ELF-1 (cell line): Measurements from ENCODE around the gene SCNN1A.

Experiments used
- DNase-seq: peaks from one replicate; pipeline ENCODE4 v3.0.0-alpha.2; 2016; ENCODE audit warnings: low read depth, low spot score

The SCNN1A gene

GRCh38 chr12:6384499-6385436 is 9.4 kb upstream of the SCNN1A start:
- DNase-seq, result no peak

DNA sequence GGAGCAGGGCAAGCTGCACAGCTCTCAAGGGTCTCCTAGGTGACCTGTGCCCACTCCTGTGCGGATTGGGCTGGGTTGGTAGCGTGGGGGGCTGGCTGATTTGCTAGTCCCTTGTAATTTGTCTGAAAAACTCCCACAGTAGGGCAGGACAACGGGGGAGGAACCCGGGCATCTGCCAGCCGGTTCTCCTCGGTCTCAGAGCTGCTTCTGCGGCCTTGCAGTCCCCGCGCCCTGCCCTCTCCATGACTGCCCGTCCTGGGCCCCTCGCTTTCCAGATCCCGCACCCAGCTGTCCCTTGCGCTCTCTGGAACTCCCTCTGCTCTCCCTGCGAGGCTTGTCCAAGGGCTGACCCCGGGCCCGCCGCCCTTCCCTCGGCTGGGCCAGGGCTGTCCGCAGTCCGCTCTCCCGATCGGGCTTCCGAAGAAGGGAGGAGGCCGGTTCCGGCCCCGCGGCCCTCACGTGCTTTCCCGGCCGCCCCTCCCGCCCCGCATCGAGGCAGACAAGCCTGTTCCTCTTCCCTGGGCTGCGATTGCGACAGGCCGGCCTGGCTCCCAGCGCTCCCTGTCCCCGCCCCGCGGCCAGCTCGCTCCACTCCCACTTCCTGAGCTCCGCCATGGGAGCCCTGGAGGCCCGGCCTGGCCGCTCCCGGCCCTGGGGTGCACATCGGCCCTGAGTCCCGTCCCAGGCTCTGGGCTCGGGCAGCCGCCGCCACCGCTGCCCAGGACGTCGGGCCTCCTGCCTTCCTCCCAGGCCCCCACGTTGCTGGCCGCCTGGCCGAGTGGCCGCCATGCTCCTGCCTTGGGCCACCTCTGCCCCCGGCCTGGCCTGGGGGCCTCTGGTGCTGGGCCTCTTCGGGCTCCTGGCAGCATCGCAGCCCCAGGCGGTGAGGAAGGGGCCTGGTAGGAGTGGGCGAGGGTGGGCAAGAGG is 8.5 kb upstream of the SCNN1A start, which contains the start of gene LTBR:
TSS of gene LTBR (plus strand) at position 591 of the 927 bp plus-strand sequence. CDS start at position 788, 197 bp downstream.
- DNase-seq, result peak; percentile 87

- no peak for DNase-seq
These were observed 7.6 kb upstream of the SCNN1A start for GRCh38 chr12:6382982-6383381.

DNA sequence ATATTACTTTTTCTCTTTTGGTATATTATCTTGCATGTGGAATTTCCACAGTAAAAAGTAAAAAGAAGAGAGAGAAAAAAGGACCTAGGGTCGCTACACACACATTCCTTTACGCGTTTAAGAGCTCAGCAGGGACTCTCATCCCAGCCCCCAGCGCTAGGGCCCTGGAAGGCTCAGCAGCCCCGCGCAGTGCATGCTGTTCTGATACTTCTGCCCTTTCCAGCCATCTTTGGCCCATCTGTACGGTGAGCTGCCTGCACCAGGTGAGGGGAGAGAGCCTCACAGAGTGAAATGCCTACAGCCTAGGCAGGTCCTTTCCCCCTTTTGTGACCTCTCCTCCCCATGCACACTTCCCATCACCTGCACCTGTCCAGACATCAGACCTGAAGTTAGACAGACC is 7.0 kb upstream of the SCNN1A start:
- DNase-seq, result peak; percentile 28

DNA sequence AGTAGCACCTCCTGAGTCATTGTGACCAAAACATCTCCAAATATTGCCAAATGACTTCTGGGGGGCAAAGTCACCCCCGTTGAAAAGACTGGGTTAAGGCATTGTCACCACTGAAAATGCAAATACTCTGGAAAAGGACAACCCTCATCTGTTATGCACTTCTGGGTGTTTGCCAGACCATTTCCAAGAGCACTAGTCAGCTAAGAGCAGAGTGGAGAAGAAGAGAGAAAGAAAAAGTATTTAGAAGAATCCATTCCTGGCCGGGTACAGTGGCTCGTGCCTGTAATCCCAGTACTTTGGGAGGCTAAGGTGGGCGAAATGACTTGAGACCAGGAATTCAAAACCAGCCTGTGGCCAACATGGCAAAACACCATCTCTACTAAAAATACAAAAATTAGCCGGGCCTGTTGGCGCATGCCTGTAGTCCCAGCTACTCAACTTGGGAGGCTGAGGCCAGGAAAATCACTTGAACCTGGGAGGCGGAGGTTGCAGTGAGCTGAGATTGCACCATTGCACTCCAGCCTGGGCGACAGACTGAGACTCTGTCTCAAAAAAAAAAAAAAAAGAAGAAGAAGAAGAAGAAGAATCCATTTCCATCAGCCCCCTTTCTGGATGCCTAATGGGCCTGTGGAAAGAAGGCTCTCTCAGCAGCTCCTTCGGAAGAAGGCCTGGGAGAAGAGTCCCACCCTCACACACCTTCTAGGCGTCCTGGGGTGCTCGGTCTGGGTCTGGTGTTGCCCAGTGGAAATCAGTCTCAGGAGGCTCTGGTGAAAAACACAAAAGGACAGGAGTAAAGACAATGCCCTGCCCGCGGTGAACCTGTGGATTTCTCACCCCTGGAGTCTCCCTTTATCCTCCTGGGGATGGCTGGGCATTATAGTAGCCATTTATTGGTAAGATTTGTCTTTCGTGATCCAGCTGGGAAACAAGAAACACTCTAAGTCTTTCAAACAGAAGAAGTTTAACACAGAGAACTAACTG is 5.1 kb upstream of the SCNN1A start:
- DNase-seq, result no peak

DNA sequence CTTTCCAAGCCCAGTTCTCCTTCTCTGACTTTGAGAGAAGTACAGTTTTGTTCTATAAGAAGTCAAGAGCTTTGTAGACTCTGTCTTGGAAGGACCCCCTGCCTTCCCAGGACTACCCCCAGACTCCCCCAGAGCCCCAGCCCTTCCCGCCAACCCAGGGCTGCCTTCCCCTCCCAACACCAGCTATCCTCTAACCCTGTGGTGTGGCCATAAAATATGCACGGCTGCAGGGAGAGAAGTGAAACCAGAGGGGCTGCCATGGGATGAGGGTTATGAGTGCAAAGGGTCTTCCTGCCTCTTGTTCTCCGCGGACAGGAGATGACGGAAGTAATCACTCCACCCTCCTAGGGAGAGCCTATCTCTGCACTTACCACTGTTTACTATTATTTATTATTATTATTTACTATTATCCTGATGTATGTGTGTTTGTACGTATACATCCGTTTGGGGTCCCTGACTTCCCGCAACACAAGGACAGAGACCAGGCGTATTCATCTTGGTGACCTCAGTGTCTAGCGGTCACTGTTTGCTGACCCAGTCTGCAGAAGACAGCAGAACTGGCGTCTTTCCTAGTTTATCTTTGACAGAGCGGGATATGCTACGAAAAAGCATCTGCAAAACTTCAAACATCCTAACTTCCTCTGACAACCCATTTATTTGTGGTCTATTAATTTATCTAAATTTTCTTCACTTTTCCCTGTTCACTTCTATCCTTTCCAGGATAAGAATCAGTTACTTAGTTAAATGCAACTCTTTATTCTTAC is 3.5 kb upstream of the SCNN1A start:
- no peak for DNase-seq

DNA sequence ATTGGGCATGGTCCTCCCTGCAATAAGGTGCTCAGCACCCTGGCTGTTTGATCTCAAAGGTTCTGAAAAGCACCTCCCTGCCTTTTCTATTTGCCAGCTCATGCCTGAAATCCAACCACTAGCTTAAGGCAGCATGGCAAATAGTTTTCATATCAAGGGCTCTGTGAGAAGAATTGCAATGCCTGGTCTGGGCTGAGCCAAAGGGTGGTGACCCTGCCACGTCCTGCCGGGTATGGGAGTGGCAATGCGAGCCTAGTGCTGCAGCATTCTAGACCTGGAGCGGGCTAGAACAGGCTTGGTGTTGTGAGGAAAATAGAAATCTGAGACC is 2.3 kb upstream of the SCNN1A start:
- no peak for DNase-seq

GRCh38 chr12:6376870-6377666 is 1.7 kb upstream of the SCNN1A start:
- no peak for DNase-seq

GRCh38 chr12:6376079-6376869 is 911 bp upstream of the SCNN1A start:
- DNase-seq, result peak; percentile 86

GRCh38 chr12:6374786-6375160 is 590 bp downstream of the SCNN1A start:
- no peak for DNase-seq

DNA sequence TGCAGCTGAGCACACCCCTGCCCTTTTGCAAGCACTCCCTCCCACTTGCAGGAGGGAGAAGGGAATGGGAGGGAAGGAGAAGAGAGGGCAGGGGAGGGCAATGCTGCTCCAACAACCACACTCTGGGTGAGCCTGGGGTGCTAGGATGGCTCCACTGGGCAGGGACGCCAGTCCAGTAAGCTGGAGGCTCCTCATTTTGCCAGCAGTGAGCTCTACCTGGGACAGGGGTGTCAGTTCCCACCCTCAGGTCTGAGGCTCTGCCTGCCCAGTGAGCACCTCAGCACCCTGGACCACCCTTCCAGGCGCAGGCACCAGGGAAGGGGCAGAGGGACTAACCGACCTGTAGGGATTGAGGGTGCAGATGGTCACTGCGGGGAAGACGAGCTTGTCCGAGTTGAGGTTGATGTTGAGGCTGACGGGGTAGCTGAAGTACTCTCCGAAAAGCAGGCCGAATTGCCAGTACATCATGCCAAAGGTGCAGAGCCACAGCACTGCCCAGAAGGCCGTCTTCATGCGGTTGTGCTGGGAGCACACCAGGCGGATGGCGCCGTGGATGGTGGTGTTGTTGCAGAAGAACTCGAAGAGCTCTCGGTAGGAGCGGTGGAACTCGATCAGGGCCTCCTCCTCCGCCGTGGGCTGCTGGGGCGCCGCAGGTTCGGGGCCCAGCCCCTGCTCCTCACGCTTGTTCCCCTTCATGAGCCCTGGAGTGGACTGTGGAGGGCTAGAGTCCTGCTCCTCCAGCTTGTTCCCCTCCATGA is 1.2 kb downstream of the SCNN1A start:
- DNase-seq, result peak; percentile 26

DNA sequence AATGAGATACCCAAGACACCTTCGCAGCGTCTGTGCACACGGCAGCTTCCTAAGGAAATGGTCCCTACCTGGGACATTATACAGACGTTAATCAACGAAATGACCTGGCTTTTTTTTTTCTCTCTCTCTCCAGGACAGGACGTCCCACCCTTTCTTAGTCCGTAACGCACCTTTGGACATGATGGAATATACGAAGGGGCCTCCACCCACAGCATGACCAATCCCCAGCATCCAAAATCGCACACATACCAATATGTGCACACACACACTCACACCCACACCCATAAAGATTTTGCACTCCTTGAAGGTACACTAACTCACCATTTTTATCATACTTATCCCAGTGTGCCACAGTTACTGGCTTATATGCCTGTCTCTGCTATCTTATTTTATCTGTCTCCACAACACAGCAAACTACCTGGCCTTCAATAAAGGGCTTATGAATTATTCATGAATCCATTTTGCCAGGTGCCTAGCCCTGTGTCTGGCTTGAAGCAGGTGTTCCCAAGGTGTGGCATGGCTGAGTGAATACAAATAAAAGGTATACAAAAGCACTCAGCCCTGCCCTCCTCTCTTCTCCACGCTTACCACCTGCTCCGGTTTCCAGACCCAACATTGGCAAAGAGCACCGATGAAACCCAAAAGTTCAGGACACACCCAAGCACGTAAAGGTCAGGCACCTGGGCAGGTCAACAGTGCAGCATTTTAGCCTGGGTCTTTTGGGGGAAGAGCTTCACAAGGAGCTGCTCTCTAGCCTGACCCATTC is 2.2 kb downstream of the SCNN1A start:
- DNase-seq, result no peak

DNA sequence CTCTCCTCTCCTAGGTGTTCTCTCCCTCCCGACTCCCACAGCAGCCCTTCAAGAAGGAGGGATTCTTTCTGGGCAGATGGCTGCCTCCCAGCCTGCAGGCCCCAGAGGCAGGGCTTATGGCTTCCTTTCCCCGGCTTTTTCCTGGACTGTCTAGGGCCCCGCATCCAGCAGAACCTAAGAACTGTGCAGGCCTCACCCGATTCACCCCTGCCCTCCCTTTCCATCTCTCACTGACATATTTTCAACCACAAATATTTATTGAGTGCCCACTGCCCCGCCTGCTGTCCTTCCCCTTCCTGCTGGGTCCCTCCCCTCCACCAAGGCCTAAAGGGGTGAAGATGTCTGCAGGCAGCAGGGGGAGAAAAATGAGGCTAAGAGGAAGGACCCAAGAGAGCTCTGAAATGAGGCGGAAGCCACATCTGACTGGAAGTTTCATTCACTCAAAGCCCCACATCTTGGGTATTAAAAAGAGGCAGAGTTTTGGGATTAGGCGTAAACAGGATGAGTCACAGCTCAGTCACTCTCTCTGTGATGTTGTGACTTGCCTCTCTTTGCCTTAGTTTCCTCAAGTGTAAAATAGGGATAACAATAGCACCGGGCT is 2.9 kb downstream of the SCNN1A start:
- DNase-seq, result peak; percentile 27

DNA sequence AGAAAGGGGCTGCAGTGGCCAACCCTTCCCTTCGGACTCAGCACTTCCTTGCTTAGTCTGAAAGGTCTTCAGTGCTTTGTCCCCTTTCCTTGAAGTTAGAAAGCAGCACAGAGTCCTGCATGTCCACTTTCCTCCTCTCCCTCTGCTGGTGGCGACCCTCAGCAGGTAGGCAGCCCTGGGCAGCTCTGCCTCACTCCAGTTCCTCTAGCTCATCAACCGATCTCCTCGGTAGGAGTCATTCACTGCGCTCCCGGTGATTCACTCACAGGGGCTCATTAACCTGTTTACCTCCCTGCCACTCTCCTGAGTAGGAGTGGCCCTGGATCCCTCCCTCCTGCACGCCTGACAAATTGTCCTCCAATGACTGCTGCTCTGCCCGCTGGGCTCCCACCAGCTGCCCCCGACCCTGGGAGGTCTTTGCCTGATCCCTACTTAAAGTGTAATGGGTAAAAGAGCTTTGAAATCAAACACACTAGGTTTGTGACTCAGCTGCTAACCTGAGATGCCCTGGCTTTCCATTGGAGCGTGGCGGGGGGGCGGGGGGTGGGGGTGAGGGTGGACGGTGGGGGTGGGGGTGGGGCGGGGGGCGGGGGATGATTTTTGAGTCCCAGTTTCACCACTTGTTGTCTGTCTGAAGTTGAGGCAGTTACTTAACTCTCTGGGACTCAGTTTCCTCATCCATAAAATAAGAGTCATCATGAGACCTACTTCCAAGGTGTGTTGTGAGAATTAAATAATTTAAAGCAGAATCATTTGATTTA is 4.2 kb downstream of the SCNN1A start:
- DNase-seq, result peak; percentile 98

DNA sequence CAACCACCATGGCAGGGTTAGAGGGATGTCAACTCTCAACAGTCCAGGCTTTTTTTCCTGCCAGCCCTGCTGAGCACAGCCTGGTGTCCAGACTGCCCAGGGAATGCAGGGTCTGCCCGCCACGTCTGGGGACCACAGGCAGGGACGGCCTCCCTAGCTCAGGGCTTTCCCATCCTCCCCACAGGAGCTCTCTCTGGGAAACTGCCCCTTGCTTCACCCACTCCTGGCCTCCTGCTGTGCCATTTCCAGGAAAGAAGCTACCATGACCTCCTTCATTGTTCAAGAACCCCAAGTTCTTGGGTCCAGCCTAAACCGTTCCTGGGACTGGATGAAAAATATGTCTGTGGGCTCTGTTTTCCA is 4.8 kb downstream of the SCNN1A start:
- DNase-seq, result no peak

DNA sequence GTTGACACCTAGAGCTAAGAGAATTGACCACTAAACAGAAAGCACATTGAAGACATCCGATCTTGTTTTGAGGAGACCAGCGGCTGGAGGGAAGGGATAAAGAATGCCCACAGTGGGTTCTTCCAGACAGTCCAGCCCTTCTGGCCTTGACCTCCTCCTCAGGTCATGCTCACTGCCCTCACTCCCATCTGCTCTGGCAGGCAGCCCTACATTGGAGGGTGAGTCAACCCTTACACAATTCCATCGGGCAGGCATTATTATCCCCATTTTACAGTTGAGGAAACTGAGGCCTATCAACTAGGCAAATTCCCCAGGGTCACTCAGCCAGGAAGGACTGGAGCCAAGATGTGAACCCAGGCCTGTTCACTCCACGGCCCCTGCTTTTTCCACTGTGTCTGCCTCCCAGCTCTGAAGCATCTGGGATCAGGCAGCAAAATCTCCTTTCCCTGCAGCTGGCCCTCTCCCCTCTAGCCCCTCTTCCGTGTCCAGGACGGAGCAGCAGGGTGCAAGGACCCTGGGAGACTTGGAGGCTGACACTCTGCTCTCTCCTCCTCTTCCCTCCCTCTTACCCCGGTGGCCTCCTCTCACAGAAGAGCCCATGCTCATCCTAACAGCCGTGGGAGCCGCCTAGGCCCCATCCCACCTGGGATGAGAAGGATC is 5.3 kb downstream of the SCNN1A start:
- no peak for DNase-seq
